Duodenal mucosa (tissue), 2 donors: ENCODE results near the gene FIS1.
"Not testable (repeated sequence)": the region's sequence is repeated elsewhere in the genome, so short reads cannot be mapped to it uniquely, and the experiment has no call there.

Source experiments
- H3K27ac ChIP-seq: one replicate; pipeline ENCODE4 v1.7.0; 2013; ENCODE audit warnings: low read depth, low read length
- H3K27me3 ChIP-seq, 2 donors: one replicate each; pipeline ENCODE4 v1.7.0; 2013; ENCODE audit warnings: low read length in 2 of 2, control low read depth in 1 of 2; ENCODE audit not compliant: insufficient read depth in 2 of 2, control insufficient read depth in 1 of 2
- H3K36me3 ChIP-seq, 2 donors: one replicate each; pipeline ENCODE4 v1.7.0; 2013; ENCODE audit warnings: low read length in 2 of 2, control low read depth in 1 of 2; ENCODE audit not compliant: insufficient read depth in 2 of 2, control insufficient read depth in 1 of 2
- H3K4me1 ChIP-seq, 2 donors: one replicate each; pipeline ENCODE4 v1.7.0; 2013; ENCODE audit warnings: low read length in 2 of 2, control low read depth in 1 of 2; ENCODE audit not compliant: insufficient read depth in 2 of 2, control insufficient read depth in 1 of 2
- H3K4me3 ChIP-seq, 2 donors: one replicate each; pipeline ENCODE4 v1.7.0; 2013; ENCODE audit warnings: low read length in 2 of 2, low read depth in 1 of 2
- H3K9ac ChIP-seq, 2 donors: one replicate each; pipeline ENCODE4 v1.7.0; 2013; ENCODE audit warnings: low read length in 2 of 2, low read depth in 1 of 2
- H3K9me3 ChIP-seq, 2 donors: one replicate each; pipeline ENCODE4 v1.7.0; 2013; ENCODE audit warnings: low read length in 2 of 2, control low read depth in 1 of 2; ENCODE audit not compliant: control insufficient read depth in 1 of 2

Gene FIS1

DNA sequence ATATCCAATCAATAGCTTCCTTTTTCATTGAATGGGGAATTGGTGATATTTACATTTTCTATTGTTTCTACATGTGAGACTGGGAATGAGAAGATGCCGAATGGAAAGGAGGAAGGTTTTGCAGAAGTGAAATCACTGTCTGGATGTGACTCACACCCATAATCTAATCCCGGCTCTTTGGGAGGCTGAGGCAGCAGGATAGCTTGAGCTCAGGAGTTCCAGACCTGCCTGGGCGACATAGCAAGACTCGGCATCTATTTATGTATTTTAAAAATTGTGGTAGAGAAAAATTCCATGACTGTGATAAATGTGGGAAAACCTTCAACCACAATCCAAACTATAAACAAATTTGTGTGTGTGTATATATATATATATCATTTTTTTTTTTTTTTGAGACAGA lies 10.9 kb upstream of the FIS1 start:
- Histone ChIP-seq H3K9ac (no peak overlapping the region), H3K4me1 (peaks cover 0 to 9% of the 10 kb centered on the region in 2 donors), H3K27ac (no peak overlapping the region), H3K4me3 (no peak overlapping the region), H3K9me3 (no peaks in the 10 kb centered on the region), H3K27me3 (no peaks in the 10 kb centered on the region), H3K36me3 (no peaks in the 10 kb centered on the region)

- not testable (repeated sequence) for H3K9me3 ChIP-seq, H3K27me3 ChIP-seq, H3K27ac ChIP-seq, H3K36me3 ChIP-seq, H3K4me3 ChIP-seq, H3K9ac ChIP-seq
- peaks cover 5 to 15% of the 10 kb centered on the region in 2 donors for H3K4me1 ChIP-seq
Measured at GRCh38 chr7:101253199-101253598, 8.3 kb upstream of the FIS1 start.

- H3K9me3 ChIP-seq = no peaks in the 10 kb centered on the region
- peak overlapping the region; percentile 65 for H3K27ac ChIP-seq
- peak overlapping the region; percentile 85 to 96 for H3K4me3 ChIP-seq
- H3K9ac ChIP-seq = peak overlapping the region; percentile 65 to 92
- H3K27me3 ChIP-seq = no peaks in the 10 kb centered on the region
- H3K4me1 ChIP-seq = peaks cover 5 to 15% of the 10 kb centered on the region in 2 donors
- peaks cover 0 to 12% of the 10 kb centered on the region in 2 donors for H3K36me3 ChIP-seq
Measured at GRCh38 chr7:101251871-101252659, 7.2 kb upstream of the FIS1 start.

DNA sequence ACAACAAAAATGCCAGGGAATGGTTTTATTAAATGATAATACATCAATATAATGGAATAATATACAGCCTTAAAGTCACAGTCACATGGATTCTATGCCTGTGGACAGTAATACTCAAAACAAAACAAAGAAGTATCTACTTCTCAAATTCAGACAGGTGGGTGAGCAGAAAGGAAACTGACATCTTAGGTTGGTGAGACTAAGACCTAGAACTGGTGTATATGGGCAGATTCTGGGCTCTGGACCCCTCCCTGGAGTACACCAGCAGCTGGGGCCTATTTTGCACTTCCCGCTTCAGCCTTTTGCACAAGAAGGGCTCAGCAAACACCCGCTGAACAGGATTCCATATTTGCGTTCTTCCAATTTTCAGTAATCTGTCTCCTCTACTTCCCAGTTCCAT lies 5.4 kb upstream of the FIS1 start:
- Histone ChIP-seq H3K36me3 (peaks cover 0 to 12% of the 10 kb centered on the region in 2 donors), H3K9ac (no peak overlapping the region), H3K4me3 (peak overlapping the region in 1 of 2 donors; percentile 5), H3K4me1 (peaks cover 5 to 17% of the 10 kb centered on the region in 2 donors), H3K27ac (no peak overlapping the region), H3K9me3 (no peaks in the 10 kb centered on the region), H3K27me3 (no peaks in the 10 kb centered on the region)

DNA sequence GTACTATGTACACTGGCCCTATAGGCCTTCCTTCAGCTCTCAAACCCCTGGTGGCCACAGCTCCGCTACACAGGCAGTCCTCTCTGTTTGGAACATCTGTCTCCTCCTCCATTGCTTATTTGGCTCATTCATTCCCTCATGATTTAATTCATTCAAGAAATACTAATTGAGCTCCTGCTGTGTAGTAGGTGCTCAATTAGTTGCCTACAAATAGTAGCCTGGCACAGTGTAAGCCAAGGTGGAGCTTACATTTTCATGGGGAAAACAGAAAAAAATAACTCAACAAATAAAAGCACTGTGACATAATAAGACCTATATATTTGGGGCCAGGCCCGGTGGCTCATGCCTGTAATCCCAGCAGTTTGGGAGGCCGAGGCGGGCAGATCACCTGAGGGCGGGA lies 3.4 kb upstream of the FIS1 start:
- Histone ChIP-seq H3K9ac (no peak overlapping the region), H3K4me1 (peaks cover 11 to 28% of the 10 kb centered on the region in 2 donors), H3K27ac (no peak overlapping the region), H3K36me3 (peaks cover 0 to 12% of the 10 kb centered on the region in 2 donors), H3K9me3 (no peaks in the 10 kb centered on the region), H3K4me3 (no peak overlapping the region), H3K27me3 (no peaks in the 10 kb centered on the region)

DNA sequence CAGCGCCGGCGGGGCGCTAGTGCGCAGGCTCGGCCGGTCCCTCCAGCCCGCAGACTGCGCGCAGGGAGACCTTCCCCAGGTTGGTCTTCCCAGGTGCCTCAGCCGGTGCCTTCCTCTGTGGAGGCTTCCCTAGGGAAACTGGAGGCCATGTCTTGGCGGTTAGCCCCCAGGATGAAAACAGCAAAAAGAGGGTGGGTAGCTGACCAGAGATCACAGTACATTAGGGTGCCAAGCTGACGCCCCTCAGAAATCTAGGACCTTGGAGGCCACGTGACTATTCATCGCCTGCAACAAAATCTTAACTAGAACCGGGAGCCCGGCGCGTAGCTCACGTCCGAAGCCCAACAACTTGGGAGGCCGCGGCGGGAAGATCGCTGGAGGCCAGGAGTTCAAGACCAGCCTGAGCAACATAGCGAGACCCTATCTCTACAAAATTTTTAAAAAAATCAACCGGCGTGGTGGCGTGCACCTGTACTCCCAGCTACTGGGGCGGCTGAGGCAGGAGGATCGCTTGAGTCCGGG lies 327 bp upstream of the FIS1 start:
- Histone ChIP-seq H3K36me3 (peaks cover 0 to 12% of the 10 kb centered on the region in 2 donors), H3K4me1 (peaks cover 23 to 25% of the 10 kb centered on the region in 2 donors), H3K9me3 (no peaks in the 10 kb centered on the region), H3K4me3 (peak overlapping the region; percentile 87 to 97), H3K27me3 (no peaks in the 10 kb centered on the region), H3K9ac (peak overlapping the region; percentile 88 to 94), H3K27ac (peak overlapping the region; percentile 99)

DNA sequence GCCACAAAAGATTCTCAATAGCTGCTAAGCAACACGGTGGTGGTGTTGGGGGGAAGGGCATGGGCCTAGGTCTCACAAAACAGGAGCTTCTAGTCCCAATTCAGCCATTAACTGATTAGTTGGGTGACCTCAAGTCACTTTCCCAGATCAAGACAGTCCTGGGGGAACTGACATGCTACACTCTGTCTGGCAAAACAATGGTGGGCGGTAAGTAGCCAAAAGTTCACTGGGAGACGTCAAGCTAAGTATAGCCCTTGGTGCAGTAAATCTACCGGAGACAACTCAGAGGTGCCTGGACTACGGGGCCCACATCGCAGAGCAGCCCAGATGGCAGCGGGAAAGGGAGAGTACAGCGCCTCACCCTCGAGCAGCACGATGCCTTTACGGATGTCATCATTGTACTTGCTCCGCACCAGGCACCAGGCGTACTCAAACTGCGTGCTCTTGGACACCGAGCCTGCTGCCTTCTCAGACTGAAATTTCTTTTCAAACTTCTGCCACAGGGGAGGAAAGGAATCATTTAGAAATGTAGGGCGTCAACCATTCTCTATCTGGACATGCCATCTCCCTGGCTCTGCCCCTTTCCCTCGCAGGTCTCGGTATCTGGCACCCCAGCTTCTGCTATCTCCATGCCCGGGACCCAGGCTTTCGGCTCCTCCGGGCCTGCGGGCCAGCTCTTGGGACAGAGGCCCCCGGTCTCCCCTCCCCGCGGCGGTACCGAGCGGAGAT lies 1.1 kb downstream of the FIS1 start:
- Histone ChIP-seq H3K9me3 (no peaks in the 10 kb centered on the region), H3K36me3 (peaks cover 0 to 16% of the 10 kb centered on the region in 2 donors), H3K27me3 (no peaks in the 10 kb centered on the region), H3K4me1 (peaks cover 23 to 25% of the 10 kb centered on the region in 2 donors), H3K27ac (peak overlapping the region; percentile 99), H3K9ac (peak overlapping the region; percentile 88 to 94), H3K4me3 (peak overlapping the region; percentile 87 to 97)

DNA sequence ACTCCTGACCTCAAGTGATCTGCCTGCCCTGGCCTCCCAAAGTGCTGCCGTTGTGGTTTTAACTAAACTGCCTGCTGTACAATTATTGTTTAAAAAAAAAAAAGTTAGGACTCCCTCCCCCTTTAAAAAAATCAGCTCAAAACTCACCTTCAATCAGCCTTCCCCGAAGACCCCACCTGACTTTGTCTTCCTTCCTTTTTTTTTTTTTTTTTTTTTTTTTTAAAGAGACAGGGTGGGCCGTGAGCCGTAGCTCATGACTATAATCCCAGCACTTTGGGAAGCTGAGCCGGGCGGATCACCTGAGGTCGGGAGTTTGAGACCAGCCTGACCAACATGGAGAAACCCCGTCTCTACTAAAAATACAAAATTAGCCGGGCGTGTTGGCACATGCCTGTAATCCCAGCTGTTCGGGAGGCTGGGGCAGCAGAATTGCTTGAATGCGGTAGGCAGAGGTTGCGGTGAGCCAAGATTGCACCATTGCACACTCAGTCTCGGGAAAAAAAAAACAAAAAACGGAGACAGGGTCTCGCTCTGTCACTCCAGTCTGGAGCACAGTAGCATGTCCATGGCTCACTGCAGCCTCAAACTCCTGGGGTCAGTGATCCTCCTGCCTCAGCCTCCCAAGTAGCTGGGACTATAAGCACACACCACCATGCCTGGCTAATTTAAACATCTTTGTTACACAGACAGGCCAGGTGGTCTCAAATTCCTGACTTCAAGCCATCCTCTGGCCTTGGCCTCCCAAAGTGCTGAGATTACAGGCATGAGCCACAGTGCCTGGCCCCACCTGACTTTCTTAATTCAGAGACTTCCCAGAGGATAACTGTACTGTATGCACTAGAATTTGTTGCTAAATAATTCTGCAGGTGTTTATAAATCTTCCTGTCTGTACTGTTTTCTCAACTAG lies 3.2 kb downstream of the FIS1 start:
- Histone ChIP-seq H3K9me3 (no peaks in the 10 kb centered on the region), H3K4me1 (peaks cover 25 to 27% of the 10 kb centered on the region in 2 donors), H3K9ac (peak overlapping the region in 1 of 2 donors; percentile 99), H3K4me3 (no peak overlapping the region), H3K27ac (peak overlapping the region; percentile 98), H3K36me3 (peaks cover 5 to 13% of the 10 kb centered on the region in 2 donors), H3K27me3 (no peaks in the 10 kb centered on the region)

- H3K36me3 ChIP-seq = peaks cover 10 to 14% of the 10 kb centered on the region in 2 donors
- H3K9ac ChIP-seq = peak overlapping the region; percentile 97 to 99
- peak overlapping the region; percentile 98 for H3K27ac ChIP-seq
- H3K4me3 ChIP-seq = peak overlapping the region; percentile 70 to 71
- H3K9me3 ChIP-seq = no peaks in the 10 kb centered on the region
- H3K27me3 ChIP-seq = no peaks in the 10 kb centered on the region
- H3K4me1 ChIP-seq = peaks cover 25 to 27% of the 10 kb centered on the region in 2 donors
Measured at GRCh38 chr7:101241015-101241363, 3.9 kb downstream of the FIS1 start.
